Ovary (tissue), 9 donors: ENCODE data around the gene GADD45G. TPM values are rescaled to one million over a fixed set of nuclear protein-coding genes. Genes with fewer than 3 reads are reported as not detected.

Source experiments
- DNase-seq, 5 donors: peaks; one replicate each; pipeline ENCODE4 v3.0.0-alpha.2; 2019 to 2020
- H3K27ac ChIP-seq, 2 donors: fragments of 200-600 bp; one replicate each; pipeline versions ENCODE4 v1.5.1 to v1.8.0; 2019 to 2022
- H3K27me3 ChIP-seq: fragments of 200-600 bp; one replicate; pipeline ENCODE4 v1.8.0; 2022
- H3K36me3 ChIP-seq: fragments of 200-600 bp; sonication (generic); one replicate; pipeline ENCODE4 v1.5.1; 2019
- H3K4me1 ChIP-seq: one replicate; pipeline ENCODE4 v1.8.1; 2013; ENCODE audit warnings: mild to moderate bottlenecking, moderate library complexity; ENCODE audit not compliant: insufficient read depth
- H3K4me3 ChIP-seq: fragments of 200-600 bp; sonication (generic); one replicate; pipeline ENCODE4 v1.5.1; 2017
- H3K9me3 ChIP-seq, 2 donors: fragments of 200-600 bp in 1 of 2; sonication (generic) in 1 of 2; one replicate each; pipeline versions ENCODE4 v1.5.1 to v1.8.1; 2013 to 2019; ENCODE audit warnings: mild to moderate bottlenecking in 1 of 2, moderate library complexity in 1 of 2
- CTCF ChIP-seq, 3 donors: fragments of 450-650 bp in 2 of 3; fragments of 200-600 bp in 1 of 3; IDR thresholded peaks; one replicate each; pipeline versions ENCODE4 v1.5.1 to v1.8.0; 2016 to 2022; ENCODE audit warnings: antibody characterized with exemption in 3 of 3, mild to moderate bottlenecking in 1 of 3
- EP300 ChIP-seq: sonication (generic); formaldehyde crosslinking; IDR thresholded peaks from one replicate; pipeline ENCODE4 v1.6.1; 2017; ENCODE audit warnings: antibody characterized with exemption
- POLR2A ChIP-seq: fragments of 450-650 bp; IDR thresholded peaks from one replicate; pipeline ENCODE4 v1.6.1; 2017; ENCODE audit warnings: antibody characterized with exemption, mild to moderate bottlenecking, moderate library complexity
- WGBS, 3 donors: extraction: QIAGEN DNeasy Blood & Tissue Kit in 1 of 3; methylation state at CpG; one replicate each; pipeline versions ENCODE4 v1.1.5 to v1.1.7; 2013 to 2017; 5-methylcytosine and 5-hydroxymethylcytosine counted together
- intact Hi-C, 4 donors: fragments of 100-400 bp; cut with DNase I; formaldehyde crosslinking; loops; one replicate each; pipeline versions ENCODE4 v1.11.0 to v1.15.1; 2022 to 2023
- polyA plus RNA-seq, 2 donors: library from polyadenylated mRNA; stranded (reverse); fragments of 200-250 nt in 1 of 2; fragments of 350-450 nt in 1 of 2; fragmentation: Illumina TruSeq in 1 of 2; extraction: RNeasy Lipid Tissue Mini Kit (QIAGEN cat#74804) in 1 of 2; gene quantifications; one replicate each; pipeline ENCODE4 v1.2.3, GENCODE V29; 2013 to 2014
- total RNA-seq, 7 donors: library from RNA; depleted of rRNA in 2 of 7; stranded (reverse); fragments of >200 nt in 2 of 7; fragmentation: NEBNext Ultra II Directional in 3 of 7; extraction: Animal tissue kit (Norgen Biotek cat#: 25700) in 3 of 7; gene quantifications; one replicate each; pipeline versions ENCODE4 v1.1.0 to v1.2.4, GENCODE V29; 2016 to 2023
- donor health status: DM: no; HTN: no; CAD: no; lungs with moderate emphysema.
- donor health status: DM: no; HTN: no; CAD: no.
- donor health status: Bipolar disorder and iron deficiency.
- donor health status: DM: yes; HTN: yes; CAD: no.
- donor health status: DM: no; HTN: no; CAD: no.
- donor health status: DM: yes; HTN: yes; CAD: no.

GADD45G gene
- total and polyA plus RNA-seq, 9 donors = 0.60 to 126 (median 23.2) TPM

- no peaks in the 10 kb centered on the region for H3K36me3 ChIP-seq
- 71 to 80% (median 79%) methylated on average over 8 of the region's 8 CpGs for WGBS, 3 donors
- intact Hi-C loops = no loop called here
- H3K4me1 ChIP-seq = no peaks in the 10 kb centered on the region
- no peaks in the 10 kb centered on the region for H3K9me3 ChIP-seq
- TF ChIP-seq EP300 (no peak), POLR2A (no peak), CTCF (IDR thresholded peaks at IDR 0.05) (no peak)
- H3K4me3 ChIP-seq = no peak overlapping the region
- H3K27me3 ChIP-seq = no peaks in the 10 kb centered on the region
- H3K27ac ChIP-seq = no peak overlapping the region
- DNase-seq = no peak
Observed at GRCh38 chr9:89649039-89649691, 44.4 kb downstream of the GADD45G start.

- no peaks in the 10 kb centered on the region for H3K27me3 ChIP-seq
- peaks cover 17% of the 10 kb centered on the region for H3K4me1 ChIP-seq
- TF ChIP-seq CTCF (IDR thresholded peaks at IDR 0.05) = no peak
- no peak for TF ChIP-seq POLR2A
- no peak for TF ChIP-seq EP300
- no peak overlapping the region for H3K4me3 ChIP-seq
- H3K9me3 ChIP-seq = no peaks in the 10 kb centered on the region
- no peak for DNase-seq
- intact Hi-C loops = loop anchor here in 1 of 4 donors (10.0 kb wide), 1 partner anchor 49 kb away; the partner anchor contains the start of gene GADD45G
- no peaks in the 10 kb centered on the region for H3K36me3 ChIP-seq
- H3K27ac ChIP-seq = no peak overlapping the region
- 52 to 65% (median 62%) methylated on average over 7 of the region's 7 CpGs for WGBS, 3 donors
Observed at GRCh38 chr9:89654025-89654662, 49.3 kb downstream of the GADD45G start.

GRCh38 chr9:89655056-89655989 lies 50.5 kb downstream of the GADD45G start:
- no peak overlapping the region for H3K4me3 ChIP-seq
- no peaks in the 10 kb centered on the region for H3K36me3 ChIP-seq
- peak in 2 of 5 donors; percentile 56 to 74 for DNase-seq
- 31 to 38% (median 34%) methylated on average over 17 of the region's 17 CpGs for WGBS, 3 donors
- H3K9me3 ChIP-seq = no peaks in the 10 kb centered on the region
- no peak overlapping the region for H3K27ac ChIP-seq
- H3K27me3 ChIP-seq = no peaks in the 10 kb centered on the region
- no peak for TF ChIP-seq EP300
- TF ChIP-seq POLR2A = no peak
- TF ChIP-seq CTCF (IDR thresholded peaks at IDR 0.05) = no peak
- intact Hi-C loops = loop anchor here in 1 of 4 donors (10.0 kb wide), 1 partner anchor 51 kb away; the partner anchor contains the start of gene GADD45G
- H3K4me1 ChIP-seq = peaks cover 17% of the 10 kb centered on the region

Other genes starting within 250 kb of the GADD45G start
- gene SEMA4D, start 106.9 kb upstream of the GADD45G start, total RNA-seq = 10 to 100 TPM; 11.1 to 27.2 (median 17.9) TPM
- 10 to 100 TPM in 1 of 2 donors, 1 to 10 TPM in 1; 6.0 to 10.4 TPM for gene SEMA4D, start 106.9 kb upstream of the GADD45G start, polyA plus RNA-seq